Fibroblast of mammary gland (primary cell): ENCODE data around the gene DGKG.

Source experiments
- DNase-seq: peaks from one replicate; pipeline ENCODE4 v3.0.0-alpha.2; 2010; ENCODE audit warnings: low read depth
- H3K4me3 ChIP-seq: 2 replicates; pipeline ENCODE4 v1.5.1; 2011; ENCODE audit warnings: low read depth, mild to moderate bottlenecking, low read length, moderate library complexity; ENCODE audit not compliant: control insufficient read depth
- TF ChIP-seq, protein P1 (sequence below): conservative IDR thresholded peaks from 2 replicates; pipeline ENCODE4 v1.5.1; 2011; ENCODE audit warnings: low read depth, low read length, inconsistent platforms; ENCODE audit not compliant: control insufficient read depth, insufficient read depth

The DGKG gene

DNA sequence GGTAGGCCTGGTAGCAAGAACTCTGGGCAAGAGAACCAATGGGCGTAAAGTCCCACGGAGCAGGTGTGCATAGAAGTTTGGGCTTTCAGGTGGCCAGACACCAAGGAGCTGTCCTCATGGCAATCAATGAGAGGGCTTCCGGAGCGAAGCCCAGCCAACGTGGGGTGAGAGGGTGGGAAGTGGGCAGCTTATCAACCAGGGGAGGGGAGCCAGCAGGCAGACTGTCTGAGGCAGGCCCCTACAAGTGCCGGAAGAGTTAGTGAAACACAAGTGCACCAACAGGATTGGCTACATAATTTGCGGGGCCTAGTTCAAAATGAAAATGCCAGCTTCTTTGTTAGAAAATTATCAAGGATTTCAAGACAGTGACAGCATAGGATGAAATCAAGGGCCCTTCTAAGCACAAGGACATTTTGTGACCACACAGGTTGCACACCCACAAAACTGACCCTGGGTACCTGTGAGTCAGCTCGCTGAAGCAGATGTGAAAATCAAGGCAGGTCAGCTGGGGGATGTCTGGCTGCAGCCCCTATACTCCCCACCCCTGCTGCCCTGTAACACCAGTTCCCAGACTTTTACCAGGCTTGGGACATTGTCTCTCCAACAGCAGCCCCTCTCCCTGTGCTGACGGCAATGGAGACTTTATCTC lies 151.1 kb downstream of the DGKG start:
- no peak overlapping the region for H3K4me3 ChIP-seq
- DNase-seq, result no peak
- TF ChIP-seq, protein P1, sequence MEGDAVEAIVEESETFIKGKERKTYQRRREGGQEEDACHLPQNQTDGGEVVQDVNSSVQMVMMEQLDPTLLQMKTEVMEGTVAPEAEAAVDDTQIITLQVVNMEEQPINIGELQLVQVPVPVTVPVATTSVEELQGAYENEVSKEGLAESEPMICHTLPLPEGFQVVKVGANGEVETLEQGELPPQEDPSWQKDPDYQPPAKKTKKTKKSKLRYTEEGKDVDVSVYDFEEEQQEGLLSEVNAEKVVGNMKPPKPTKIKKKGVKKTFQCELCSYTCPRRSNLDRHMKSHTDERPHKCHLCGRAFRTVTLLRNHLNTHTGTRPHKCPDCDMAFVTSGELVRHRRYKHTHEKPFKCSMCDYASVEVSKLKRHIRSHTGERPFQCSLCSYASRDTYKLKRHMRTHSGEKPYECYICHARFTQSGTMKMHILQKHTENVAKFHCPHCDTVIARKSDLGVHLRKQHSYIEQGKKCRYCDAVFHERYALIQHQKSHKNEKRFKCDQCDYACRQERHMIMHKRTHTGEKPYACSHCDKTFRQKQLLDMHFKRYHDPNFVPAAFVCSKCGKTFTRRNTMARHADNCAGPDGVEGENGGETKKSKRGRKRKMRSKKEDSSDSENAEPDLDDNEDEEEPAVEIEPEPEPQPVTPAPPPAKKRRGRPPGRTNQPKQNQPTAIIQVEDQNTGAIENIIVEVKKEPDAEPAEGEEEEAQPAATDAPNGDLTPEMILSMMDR, result no peak

DNA sequence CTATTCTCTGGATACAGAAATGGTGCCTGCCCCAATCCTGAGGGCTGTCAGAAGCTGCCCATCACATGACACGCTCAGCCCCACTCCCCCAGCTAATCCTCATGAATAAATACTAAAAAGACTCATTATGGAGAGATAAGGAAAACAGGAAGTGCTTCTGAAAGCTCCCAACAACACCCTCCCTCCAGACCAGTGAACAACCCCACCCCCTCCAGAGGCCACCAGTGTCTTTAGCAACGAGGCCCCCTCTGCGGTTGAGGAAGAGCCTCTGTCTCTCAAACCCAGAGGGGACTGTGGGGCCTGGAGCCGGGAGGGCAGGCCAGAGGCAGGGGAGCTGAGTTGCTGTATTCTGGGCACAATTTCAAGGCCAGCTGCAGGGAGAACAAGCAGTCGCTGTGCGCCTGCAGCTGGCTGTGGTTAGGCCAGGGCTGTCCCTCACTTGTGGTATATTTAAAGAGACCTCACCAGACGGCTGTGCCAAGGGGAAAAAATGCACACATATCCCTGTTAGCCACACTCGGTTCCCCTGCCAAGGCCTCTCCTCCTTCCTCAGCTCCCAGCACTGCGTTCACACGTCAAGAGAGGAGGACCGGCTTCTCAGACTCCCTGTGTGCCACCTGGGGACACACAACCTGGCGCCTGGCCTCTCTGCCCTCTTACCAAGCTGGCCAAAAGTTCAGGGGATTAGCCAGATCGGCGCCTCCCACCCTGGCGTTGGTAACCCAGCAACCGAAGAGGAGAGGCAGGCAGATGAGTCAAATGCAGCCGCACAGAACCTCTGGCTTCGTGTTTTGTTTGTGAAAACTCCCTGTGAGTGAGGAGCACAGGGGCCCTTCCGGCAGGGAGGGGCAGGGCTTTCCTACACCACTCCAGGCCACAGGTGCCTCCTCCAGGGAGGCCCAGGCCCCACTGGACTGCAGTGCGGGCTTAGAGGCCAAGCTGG lies 152.0 kb downstream of the DGKG start:
- H3K4me3 ChIP-seq, result no peak overlapping the region
- peak; percentile 71 for DNase-seq
- TF ChIP-seq, protein P1, result no peak

DNA sequence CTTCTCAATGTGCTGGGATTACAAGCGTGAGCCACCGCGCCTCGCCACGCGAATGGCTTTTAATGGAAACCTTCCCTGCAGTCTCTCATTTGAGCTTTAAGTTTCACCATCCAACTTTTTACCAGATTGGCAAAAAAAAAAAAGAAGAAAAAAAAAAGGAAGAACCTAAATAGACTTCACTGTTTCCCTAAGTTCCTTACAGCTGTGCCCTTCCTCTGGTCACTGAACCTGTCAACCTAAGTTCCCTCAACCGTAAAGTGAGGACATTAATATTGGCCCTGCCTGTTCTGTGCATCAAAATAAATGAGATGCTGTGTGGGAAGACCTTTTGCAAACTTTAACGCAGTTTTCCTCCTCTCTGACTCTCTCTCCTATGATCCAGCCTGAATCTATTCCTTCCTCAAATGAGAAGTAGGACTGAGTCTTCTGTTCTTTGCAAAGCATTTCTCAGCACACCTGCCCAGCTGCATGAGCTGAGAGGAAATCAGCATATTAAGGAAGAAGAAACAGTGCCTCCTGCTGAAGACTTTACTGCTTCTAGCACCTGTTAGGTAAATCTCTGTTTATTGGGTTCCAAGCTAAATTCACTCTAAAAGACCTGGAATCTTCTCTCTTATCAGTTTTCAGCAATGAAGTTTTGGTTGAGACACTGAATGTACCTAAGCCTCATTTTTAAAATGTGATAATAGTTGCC lies 153.6 kb downstream of the DGKG start:
- DNase-seq, result no peak
- TF ChIP-seq, protein P1, result no peak
- H3K4me3 ChIP-seq, result no peak overlapping the region

DNA sequence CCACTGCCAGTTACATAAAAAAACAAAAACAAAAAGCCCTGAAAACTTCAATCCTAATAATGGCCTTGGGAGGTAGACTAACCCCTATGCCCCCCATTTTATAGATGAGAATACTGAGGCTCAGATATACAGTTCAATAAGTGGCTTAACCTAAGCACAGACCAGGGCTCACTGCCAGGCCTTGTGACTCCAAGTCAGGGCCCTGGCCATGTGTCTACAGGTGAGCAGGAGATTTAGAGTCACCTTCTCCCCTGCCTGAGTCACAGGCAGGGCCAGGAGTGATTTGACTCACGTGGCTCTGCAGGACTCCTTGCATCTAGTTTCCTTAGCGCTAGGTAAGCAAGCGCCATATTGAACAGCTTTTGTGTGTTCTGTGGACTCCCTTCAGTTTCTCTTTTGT lies 154.5 kb downstream of the DGKG start:
- TF ChIP-seq, protein P1, result no peak
- no peak for DNase-seq
- H3K4me3 ChIP-seq, result no peak overlapping the region

DNA sequence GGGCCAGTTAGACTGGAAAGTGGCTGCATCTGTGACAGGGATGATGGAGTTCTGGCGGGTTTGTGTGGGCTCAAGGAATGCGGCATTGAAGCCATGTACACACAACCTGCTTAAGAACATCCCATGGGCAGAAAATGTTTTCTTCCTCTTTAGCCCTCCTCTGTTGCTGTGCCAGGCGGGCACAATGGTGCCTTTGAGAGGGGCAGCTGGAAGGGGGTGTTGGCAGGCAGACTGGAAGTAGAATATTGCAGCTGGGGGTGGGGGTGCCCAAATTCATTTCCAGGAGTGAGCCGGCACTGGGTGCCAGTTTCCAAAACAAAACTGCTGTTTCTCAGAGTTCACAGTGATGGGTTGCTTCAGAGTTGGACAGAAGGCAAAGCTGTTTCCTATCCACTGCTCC lies 161.3 kb downstream of the DGKG start:
- DNase-seq, result no peak
- TF ChIP-seq, protein P1, result no peak
- H3K4me3 ChIP-seq, result no peak overlapping the region

DNA sequence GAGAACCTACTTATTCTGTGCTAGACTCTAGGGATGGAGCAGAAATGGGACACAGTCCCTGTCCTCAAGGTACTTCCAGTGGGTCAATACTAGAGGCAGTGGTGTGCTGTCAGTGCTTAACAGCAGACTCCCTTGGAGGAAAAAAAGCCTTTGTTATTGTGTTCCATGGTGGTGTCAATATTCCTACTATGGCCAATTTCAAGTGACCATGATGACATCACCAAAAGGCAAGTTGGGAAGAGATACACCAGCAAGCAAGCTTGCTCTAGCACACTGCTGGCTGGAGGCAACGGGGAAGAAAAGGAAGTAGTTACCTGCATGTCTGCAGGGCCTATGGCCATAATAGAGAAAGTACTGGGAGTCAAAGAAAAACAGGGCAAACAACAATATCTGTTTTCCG lies 163.6 kb downstream of the DGKG start:
- H3K4me3 ChIP-seq, result no peak overlapping the region
- no peak for DNase-seq
- TF ChIP-seq, protein P1, result no peak
